Measurements from ENCODE around the gene RAD51B.

GRCh38 chr14:68389943-68390342, 570.4 kb downstream of the RAD51B start:
- TF ChIP-seq POLR2AphosphoS5 (IDR thresholded peaks at IDR 0.05) (no peak), POLR2A (IDR thresholded peaks at IDR 0.05) (no peak)
